OCI-LY7 (cell line): ENCODE results near the gene APBB1IP.

Source experiments
- EZH2phosphoT487 ChIP-seq: fragments of 200-600 bp; sonication (generic); IDR thresholded peaks from 2 replicates; pipeline ENCODE4 v1.6.1; 2018; ENCODE audit warnings: low read depth, borderline replicate concordance, mild to moderate bottlenecking, mixed run types, antibody characterized with exemption, low read length, moderate library complexity, mixed read lengths
- TF ChIP-seq, protein P1 (sequence below): fragments of 200-600 bp; sonication (generic); conservative IDR thresholded peaks from 2 replicates; pipeline ENCODE4 v1.5.1; 2014; ENCODE audit warnings: mild to moderate bottlenecking, antibody characterized with exemption, low read length, moderate library complexity, mixed read lengths

DNA sequence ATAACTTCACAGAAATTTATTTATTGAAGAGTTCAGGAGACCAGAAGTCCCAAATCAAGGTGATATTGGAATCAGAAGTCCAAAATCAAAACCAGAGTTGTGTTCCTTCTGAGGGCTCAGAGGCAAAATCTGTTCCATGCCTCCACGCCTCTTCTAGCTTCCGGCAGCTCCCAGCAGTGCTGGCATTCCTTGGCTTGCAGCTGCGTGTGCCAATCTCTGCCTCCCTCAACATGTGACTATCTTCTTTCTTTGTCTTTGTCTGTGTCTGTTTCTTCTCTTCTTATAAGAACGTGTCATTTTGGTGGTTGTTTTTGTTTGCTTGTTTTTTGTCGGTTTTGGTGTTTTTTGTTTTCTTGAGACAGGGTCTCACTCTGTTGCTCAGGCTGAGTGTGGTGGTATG is 116.1 kb downstream of the APBB1IP start:
- TF ChIP-seq, protein P1, sequence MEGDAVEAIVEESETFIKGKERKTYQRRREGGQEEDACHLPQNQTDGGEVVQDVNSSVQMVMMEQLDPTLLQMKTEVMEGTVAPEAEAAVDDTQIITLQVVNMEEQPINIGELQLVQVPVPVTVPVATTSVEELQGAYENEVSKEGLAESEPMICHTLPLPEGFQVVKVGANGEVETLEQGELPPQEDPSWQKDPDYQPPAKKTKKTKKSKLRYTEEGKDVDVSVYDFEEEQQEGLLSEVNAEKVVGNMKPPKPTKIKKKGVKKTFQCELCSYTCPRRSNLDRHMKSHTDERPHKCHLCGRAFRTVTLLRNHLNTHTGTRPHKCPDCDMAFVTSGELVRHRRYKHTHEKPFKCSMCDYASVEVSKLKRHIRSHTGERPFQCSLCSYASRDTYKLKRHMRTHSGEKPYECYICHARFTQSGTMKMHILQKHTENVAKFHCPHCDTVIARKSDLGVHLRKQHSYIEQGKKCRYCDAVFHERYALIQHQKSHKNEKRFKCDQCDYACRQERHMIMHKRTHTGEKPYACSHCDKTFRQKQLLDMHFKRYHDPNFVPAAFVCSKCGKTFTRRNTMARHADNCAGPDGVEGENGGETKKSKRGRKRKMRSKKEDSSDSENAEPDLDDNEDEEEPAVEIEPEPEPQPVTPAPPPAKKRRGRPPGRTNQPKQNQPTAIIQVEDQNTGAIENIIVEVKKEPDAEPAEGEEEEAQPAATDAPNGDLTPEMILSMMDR, result no peak
- no peak for TF ChIP-seq EZH2phosphoT487
